HEK293 (cell line): ENCODE results near the gene RSPRY1.

Source experiments
- CTCF ChIA-PET: fragments of 350-600 bp; formaldehyde crosslinking; extraction: SDS; loops from one replicate; lab custom pipeline; 2021; ENCODE audit warnings: antibody characterized with exemption; lab: Yijun Ruan, JAX
- POLR2A ChIA-PET: fragments of 300-600 bp; formaldehyde crosslinking; extraction: SDS; loops from one replicate; lab custom pipeline; 2020; ENCODE audit warnings: antibody characterized with exemption, inconsistent platforms; lab: Yijun Ruan, JAX
- H3K27ac ChIP-seq: fragments of 200-500 bp; sonication (Bioruptor generic); 2 replicates; pipeline ENCODE4 v1.5.1; 2014; ENCODE audit warnings: low read depth, low read length, control low read depth, inconsistent platforms; ENCODE audit errors: extremely low read depth
- H3K36me3 ChIP-seq, 2 experiments: fragments of 200-500 bp in 1 of 2; sonication (Bioruptor generic) in 1 of 2; 1 replicate in 1 of 2; 2 replicates in 1 of 2; pipeline ENCODE4 v1.5.1; 2014 to 2017; ENCODE audit warnings: inconsistent platforms in 2 of 2, low read length in 2 of 2; ENCODE audit not compliant: control insufficient read depth in 2 of 2, insufficient read depth in 1 of 2
- H3K4me1 ChIP-seq: fragments of 200-500 bp; sonication (Bioruptor generic); 2 replicates; pipeline ENCODE4 v1.5.1; 2014; ENCODE audit warnings: mild to moderate bottlenecking, low read length, inconsistent platforms; ENCODE audit not compliant: control insufficient read depth, insufficient read depth
- H3K4me3 ChIP-seq: 2 replicates; pipeline ENCODE4 v1.5.1; 2011; ENCODE audit warnings: low read depth, mild to moderate bottlenecking, control low read depth, low read length, moderate library complexity
- H3K9me3 ChIP-seq: fragments of 200-500 bp; sonication (Bioruptor generic); 2 replicates; pipeline ENCODE4 v1.5.1; 2014; ENCODE audit warnings: low read depth, low read length, inconsistent platforms; ENCODE audit not compliant: control insufficient read depth, insufficient read depth
- BCL6B ChIP-seq: fragments of 450-650 bp; formaldehyde crosslinking; IDR thresholded peaks from 2 replicates; pipeline ENCODE4 v1.5.1; 2017; ENCODE audit warnings: missing biosample characterization, missing genetic modification characterization
- KLF10 ChIP-seq: fragments of 450-650 bp; IDR thresholded peaks from 2 replicates; pipeline ENCODE4 v1.5.1; 2018; ENCODE audit warnings: missing biosample characterization, mild to moderate bottlenecking, missing genetic modification characterization
- PRDM10 ChIP-seq: fragments of 450-650 bp; formaldehyde crosslinking; IDR thresholded peaks from 2 replicates; pipeline ENCODE4 v1.5.1; 2016; ENCODE audit warnings: missing biosample characterization, missing genetic modification characterization
- ZNF114 ChIP-seq: fragments of 450-650 bp; formaldehyde crosslinking; IDR thresholded peaks from 2 replicates; pipeline ENCODE4 v1.5.0; 2017; ENCODE audit warnings: missing biosample characterization, missing genetic modification characterization
- ZNF202 ChIP-seq: fragments of 450-650 bp; formaldehyde crosslinking; IDR thresholded peaks from 2 replicates; pipeline ENCODE4 v1.5.1; 2016; ENCODE audit warnings: missing biosample characterization, missing genetic modification characterization, borderline replicate concordance
- ZNF266 ChIP-seq: fragments of 450-650 bp; formaldehyde crosslinking; IDR thresholded peaks from 2 replicates; pipeline ENCODE4 v1.5.1; 2016; ENCODE audit warnings: missing biosample characterization, missing genetic modification characterization, low read depth
- ZNF280D ChIP-seq: fragments of 450-650 bp; formaldehyde crosslinking; IDR thresholded peaks from 2 replicates; pipeline ENCODE4 v1.5.1; 2016; ENCODE audit warnings: missing biosample characterization, missing genetic modification characterization
- ZNF341 ChIP-seq: fragments of 450-650 bp; formaldehyde crosslinking; IDR thresholded peaks from 2 replicates; pipeline ENCODE4; 2016; ENCODE audit warnings: low read depth, missing biosample characterization, missing genetic modification characterization
- ZNF596 ChIP-seq: fragments of 450-650 bp; IDR thresholded peaks from 2 replicates; pipeline ENCODE4 v1.5.0; 2018; ENCODE audit warnings: missing biosample characterization, mild to moderate bottlenecking, missing genetic modification characterization, moderate library complexity
- ZNF610 ChIP-seq: fragments of 450-650 bp; formaldehyde crosslinking; IDR thresholded peaks from 2 replicates; pipeline ENCODE4 v1.5.1; 2016; ENCODE audit warnings: missing biosample characterization, missing genetic modification characterization, borderline replicate concordance
- ZNF624 ChIP-seq: fragments of 450-650 bp; formaldehyde crosslinking; IDR thresholded peaks from 2 replicates; pipeline ENCODE4 v1.5.1; 2017; ENCODE audit warnings: missing biosample characterization, missing genetic modification characterization
- ZNF76 ChIP-seq: fragments of 450-650 bp; formaldehyde crosslinking; IDR thresholded peaks from 2 replicates; pipeline ENCODE4; 2016; ENCODE audit warnings: low read depth, missing biosample characterization, missing genetic modification characterization, borderline replicate concordance
- ZNF830 ChIP-seq: fragments of 450-650 bp; IDR thresholded peaks from 2 replicates; pipeline ENCODE4 v1.5.0; 2018; ENCODE audit warnings: missing biosample characterization, missing genetic modification characterization, low read depth, mild to moderate bottlenecking, moderate library complexity
- ZNF843 ChIP-seq: fragments of 450-650 bp; formaldehyde crosslinking; IDR thresholded peaks from 2 replicates; pipeline ENCODE4 v1.5.1; 2016; ENCODE audit warnings: missing biosample characterization, missing genetic modification characterization
- TF ChIP-seq, protein P1 (sequence below): fragments of 450-650 bp; formaldehyde crosslinking; IDR thresholded peaks from 2 replicates; pipeline ENCODE4 v1.5.1; 2016; ENCODE audit warnings: missing biosample characterization, missing genetic modification characterization, borderline replicate concordance
- TF ChIP-seq, protein P2 (sequence below): sonication (generic); formaldehyde crosslinking; IDR thresholded peaks from 2 replicates; pipeline ENCODE4 v1.8.1; 2022; ENCODE audit warnings: mild to moderate bottlenecking, moderate library complexity, missing genetic modification reagents
- TF ChIP-seq, protein P3 (sequence below): fragments of 450-650 bp; formaldehyde crosslinking; IDR thresholded peaks from 2 replicates; pipeline ENCODE4 v1.5.1; 2016; ENCODE audit warnings: missing biosample characterization, missing genetic modification characterization
- TF ChIP-seq, protein P4 (sequence below): fragments of 450-650 bp; formaldehyde crosslinking; IDR thresholded peaks from 2 replicates; pipeline ENCODE4 v1.5.1; 2016; ENCODE audit warnings: missing biosample characterization, missing genetic modification characterization

The RSPRY1 gene

GRCh38 chr16:57159447-57159846 is 26.7 kb upstream of the RSPRY1 start (continued):
- no peak for TF ChIP-seq ZNF266 (tag by site-specific recombination)
- no peak for TF ChIP-seq ZNF114 (tag by site-specific recombination)
- no peak for TF ChIP-seq BCL6B (tag by site-specific recombination)
- no peak for TF ChIP-seq ZNF76 (tag by site-specific recombination)
- TF ChIP-seq, protein P1, sequence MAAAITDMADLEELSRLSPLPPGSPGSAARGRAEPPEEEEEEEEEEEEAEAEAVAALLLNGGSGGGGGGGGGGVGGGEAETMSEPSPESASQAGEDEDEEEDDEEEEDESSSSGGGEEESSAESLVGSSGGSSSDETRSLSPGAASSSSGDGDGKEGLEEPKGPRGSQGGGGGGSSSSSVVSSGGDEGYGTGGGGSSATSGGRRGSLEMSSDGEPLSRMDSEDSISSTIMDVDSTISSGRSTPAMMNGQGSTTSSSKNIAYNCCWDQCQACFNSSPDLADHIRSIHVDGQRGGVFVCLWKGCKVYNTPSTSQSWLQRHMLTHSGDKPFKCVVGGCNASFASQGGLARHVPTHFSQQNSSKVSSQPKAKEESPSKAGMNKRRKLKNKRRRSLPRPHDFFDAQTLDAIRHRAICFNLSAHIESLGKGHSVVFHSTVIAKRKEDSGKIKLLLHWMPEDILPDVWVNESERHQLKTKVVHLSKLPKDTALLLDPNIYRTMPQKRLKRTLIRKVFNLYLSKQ (tag by site-specific recombination), result no peak
- TF ChIP-seq ZNF624 (tag by site-specific recombination), result no peak

DNA sequence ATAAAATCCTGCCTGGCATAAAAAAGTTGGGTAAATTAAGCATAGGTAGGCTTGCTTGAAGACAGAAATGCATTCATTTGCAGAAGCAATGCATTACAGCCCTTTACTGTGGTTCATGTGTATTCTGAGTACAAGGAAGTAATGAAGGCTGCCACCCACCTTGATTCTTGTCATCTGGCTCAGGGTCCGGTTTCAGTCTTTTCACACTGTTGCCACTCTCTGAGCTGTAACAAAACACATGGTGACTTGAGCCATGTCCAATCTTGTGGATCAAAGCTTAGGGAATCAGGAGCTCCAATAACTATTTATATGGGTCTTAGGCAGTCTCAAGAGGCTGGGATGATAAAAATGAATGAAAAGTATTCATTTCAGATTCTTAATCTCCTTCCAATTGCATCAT is 22.3 kb upstream of the RSPRY1 start:
- no peak overlapping the region for H3K4me3 ChIP-seq
- H3K27ac ChIP-seq, result no peak overlapping the region
- H3K4me1 ChIP-seq, result no peaks in the 10 kb centered on the region
- H3K9me3 ChIP-seq, result no peaks in the 10 kb centered on the region
- CTCF ChIA-PET, result no interaction called here
- H3K36me3 ChIP-seq, result peaks cover 38 to 73% of the 10 kb centered on the region in 2 experiments
- POLR2A ChIA-PET, result no interaction called here
- TF ChIP-seq, protein P2, sequence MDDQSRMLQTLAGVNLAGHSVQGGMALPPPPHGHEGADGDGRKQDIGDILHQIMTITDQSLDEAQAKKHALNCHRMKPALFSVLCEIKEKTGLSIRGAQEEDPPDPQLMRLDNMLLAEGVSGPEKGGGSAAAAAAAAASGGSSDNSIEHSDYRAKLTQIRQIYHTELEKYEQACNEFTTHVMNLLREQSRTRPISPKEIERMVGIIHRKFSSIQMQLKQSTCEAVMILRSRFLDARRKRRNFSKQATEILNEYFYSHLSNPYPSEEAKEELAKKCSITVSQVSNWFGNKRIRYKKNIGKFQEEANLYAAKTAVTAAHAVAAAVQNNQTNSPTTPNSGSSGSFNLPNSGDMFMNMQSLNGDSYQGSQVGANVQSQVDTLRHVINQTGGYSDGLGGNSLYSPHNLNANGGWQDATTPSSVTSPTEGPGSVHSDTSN, result no peak
- no peak for TF ChIP-seq ZNF610 (tag by site-specific recombination)
- no peak for TF ChIP-seq ZNF830 (tag by site-specific recombination)
- no peak for TF ChIP-seq KLF10 (tag by site-specific recombination)
- TF ChIP-seq, protein P3, sequence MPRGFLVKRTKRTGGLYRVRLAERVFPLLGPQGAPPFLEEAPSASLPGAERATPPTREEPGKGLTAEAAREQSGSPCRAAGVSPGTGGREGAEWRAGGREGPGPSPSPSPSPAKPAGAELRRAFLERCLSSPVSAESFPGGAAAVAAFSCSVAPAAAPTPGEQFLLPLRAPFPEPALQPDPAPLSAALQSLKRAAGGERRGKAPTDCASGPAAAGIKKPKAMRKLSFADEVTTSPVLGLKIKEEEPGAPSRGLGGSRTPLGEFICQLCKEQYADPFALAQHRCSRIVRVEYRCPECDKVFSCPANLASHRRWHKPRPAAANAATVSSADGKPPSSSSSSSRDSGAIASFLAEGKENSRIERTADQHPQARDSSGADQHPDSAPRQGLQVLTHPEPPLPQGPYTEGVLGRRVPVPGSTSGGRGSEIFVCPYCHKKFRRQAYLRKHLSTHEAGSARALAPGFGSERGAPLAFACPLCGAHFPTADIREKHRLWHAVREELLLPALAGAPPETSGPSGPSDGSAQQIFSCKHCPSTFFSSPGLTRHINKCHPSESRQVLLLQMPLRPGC (tag by site-specific recombination), result no peak
- no peak for TF ChIP-seq ZNF341 (tag by site-specific recombination)
- no peak for TF ChIP-seq ZNF596
- TF ChIP-seq, protein P4, sequence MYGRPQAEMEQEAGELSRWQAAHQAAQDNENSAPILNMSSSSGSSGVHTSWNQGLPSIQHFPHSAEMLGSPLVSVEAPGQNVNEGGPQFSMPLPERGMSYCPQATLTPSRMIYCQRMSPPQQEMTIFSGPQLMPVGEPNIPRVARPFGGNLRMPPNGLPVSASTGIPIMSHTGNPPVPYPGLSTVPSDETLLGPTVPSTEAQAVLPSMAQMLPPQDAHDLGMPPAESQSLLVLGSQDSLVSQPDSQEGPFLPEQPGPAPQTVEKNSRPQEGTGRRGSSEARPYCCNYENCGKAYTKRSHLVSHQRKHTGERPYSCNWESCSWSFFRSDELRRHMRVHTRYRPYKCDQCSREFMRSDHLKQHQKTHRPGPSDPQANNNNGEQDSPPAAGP (tag by site-specific recombination), result no peak
- no peak for TF ChIP-seq ZNF280D (tag by site-specific recombination)
- TF ChIP-seq ZNF202 (tag by site-specific recombination), result no peak
- TF ChIP-seq ZNF843, result no peak
- TF ChIP-seq PRDM10, result no peak
